Inferior parietal cortex (tissue), 1 donor: Measurements from ENCODE around the gene TENT5C.

Experiments used
- DNase-seq: peaks from one replicate; pipeline ENCODE4 v3.0.0-alpha.2; 2016; ENCODE audit errors: extremely low spot score

The TENT5C gene

DNA sequence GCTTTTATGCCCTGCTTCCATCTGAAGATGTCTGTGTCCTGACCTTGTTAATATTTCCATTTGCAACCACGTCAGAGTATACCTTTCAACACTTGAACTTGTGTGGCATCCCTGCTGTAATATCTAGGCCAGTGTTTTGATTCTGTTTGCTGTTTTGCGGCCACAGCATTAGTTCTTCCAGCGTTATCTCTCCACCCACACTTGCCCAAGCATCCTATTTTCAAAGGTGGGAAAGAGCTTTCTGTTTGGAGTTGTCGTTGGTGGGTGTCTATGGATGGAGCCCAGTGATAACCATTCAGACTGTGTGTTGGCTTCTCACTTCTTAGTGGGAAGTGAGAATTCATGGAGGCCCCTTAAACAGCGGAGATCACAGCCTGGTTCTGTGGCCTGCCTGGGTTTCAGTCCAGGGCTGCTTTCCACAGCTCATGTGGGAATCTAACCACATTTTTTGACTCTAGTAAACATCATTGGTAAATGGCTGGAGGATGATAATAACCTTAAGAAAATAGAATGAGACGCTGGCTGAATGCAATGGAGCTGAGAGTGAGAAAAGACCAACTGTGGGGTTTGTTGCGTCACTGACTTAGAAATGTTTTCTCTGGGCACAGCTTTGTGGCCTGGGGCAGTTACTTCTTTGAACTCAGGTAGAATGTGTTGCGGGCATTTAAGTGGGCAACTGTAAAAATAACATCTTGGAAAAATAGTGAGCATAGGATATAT, 7.6 kb downstream of the TENT5C start:
- no peak for DNase-seq

DNA sequence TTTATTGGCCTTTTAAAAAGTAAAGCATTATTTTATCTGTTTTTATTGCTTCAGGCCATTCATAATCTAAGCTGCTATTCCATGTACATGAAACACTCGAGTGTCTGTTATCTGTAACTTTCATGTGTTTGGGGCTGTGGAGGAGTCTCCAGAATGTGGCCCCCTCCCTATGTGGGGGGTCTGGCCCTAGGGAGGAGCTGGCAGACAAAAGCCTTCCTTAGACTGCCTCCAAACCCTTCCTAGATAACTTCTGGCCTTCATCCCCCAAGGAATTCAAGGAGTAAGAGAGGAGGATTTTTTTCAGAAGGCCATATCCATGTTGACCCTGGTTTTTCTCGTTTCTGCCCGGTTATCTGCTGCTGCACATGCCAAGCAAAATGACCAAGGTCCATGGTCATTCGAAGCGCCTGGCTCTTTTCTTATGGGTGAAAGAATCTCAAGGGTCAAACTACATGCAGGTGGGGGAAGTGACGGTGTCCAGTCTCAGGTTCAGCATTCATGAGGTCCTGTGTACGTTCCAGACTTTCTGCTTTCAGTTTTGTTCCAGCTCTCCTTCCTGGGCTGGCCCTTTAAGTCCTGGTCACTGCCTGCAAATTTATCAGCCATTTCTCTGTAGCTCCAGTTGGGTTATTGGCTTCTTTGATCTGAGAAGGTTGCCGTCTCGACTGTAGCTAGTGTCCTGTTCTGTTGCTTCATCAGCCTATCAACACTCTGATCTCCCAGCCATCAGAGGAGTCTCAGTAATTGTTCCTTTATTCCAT, 8.3 kb downstream of the TENT5C start:
- DNase-seq = no peak

GRCh38 chr1:117615474-117615873, 9.6 kb downstream of the TENT5C start:
- DNase-seq = no peak

- no peak for DNase-seq
Measured at GRCh38 chr1:117616356-117616755, 10.5 kb downstream of the TENT5C start.

DNA sequence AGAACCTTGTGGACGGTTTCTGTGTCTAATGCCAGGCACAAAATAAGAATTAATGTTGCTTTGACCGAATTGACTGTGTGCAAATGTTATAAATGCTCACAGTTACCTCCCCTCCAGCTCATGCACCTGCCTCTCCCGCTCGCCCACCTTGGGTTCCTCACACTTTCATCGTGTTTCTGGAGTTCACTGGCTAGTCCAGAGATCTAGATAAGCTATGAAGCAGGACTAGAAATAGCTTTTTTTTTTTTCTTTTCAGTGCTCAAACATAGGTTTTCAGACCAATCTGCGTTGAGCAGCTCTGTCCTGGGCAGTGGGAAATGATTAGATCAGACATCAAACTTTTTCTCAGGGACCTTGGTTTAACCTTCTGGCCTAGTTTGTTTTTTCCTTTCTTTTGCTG, 11.1 kb downstream of the TENT5C start:
- no peak for DNase-seq

DNA sequence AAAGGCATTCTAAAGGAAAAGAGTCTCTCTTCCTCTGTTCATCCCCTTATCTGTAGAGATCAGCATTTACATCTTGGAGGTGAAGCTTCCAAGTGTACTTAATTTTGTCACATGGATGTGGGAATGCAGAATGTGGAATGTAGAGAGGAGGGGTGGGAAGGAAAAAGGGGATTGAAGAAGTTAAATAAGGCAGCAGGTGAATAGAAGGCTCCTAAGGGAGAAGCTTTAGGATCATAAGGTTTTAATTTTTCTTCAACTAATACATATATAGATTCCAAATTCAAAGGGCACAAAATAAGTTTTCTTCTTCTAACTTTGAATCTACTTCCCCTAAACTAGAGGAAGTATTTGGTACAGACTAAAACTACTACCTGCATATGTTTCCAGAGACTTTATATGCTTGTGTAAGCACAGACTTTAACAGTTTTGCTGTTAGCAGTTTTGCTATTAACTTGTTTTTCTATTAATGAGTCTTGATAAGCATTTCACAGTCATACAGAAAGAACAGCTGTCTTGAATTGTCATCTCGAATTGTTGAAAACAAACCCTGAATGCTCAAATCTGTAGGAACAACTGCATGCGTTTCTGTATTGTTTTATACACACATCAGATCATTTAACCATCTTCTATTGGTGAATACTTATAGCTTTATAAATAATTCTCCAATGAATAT, 12.7 kb downstream of the TENT5C start:
- no peak for DNase-seq

DNA sequence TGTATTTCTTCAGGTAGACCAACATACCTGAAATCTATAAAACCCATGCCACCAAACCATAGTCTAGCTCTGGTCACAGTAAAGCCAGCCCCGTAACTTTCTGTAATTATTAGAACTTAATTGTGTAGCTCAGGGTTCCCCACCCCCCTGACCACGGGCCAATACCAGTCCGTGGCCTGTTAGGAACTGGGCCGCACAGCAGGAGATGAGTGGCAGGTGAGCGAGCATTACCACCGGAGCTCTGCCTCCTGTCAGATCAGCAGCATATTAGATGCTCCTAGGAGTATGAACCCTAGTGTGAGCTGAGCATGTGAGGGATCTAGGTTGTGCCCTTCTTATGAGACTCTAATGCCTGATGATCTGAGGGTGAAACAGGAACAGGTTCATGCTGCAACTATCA, 14.6 kb downstream of the TENT5C start:
- no peak for DNase-seq

GRCh38 chr1:117621316-117621715, 15.5 kb downstream of the TENT5C start:
- no peak for DNase-seq

DNA sequence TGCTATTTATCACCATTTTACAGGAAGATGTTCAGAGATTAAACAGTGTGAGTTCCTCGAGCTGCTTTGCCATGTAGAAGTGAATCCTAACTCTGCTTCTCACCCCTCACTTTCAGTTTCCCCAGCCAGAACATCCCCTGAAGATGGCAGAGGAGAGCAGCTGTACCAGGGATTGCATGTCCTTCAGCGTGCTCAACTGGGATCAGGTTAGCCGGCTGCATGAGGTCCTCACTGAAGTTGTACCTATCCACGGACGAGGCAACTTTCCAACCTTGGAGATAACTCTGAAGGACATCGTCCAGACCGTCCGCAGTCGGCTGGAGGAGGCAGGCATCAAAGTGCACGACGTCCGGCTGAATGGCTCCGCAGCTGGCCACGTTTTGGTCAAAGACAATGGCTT, 16.9 kb downstream of the TENT5C start:
- no peak for DNase-seq

- no peak for DNase-seq
Measured at GRCh38 chr1:117623141-117623540, 17.3 kb downstream of the TENT5C start.

DNA sequence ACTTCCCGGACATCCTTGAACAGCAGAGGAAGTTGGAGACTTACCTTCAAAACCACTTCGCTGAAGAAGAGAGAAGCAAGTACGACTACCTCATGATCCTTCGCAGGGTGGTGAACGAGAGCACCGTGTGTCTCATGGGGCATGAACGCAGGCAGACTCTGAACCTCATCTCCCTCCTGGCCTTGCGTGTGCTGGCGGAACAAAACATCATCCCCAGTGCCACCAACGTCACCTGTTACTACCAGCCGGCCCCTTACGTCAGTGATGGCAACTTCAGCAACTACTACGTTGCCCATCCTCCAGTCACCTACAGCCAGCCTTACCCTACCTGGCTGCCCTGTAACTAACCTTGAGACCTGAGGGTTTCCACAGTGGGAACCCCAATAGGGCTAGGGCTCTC, 17.9 kb downstream of the TENT5C start:
- DNase-seq = no peak

- DNase-seq = no peak
Measured at GRCh38 chr1:117627546-117628130, 21.8 kb downstream of the TENT5C start.

GRCh38 chr1:117628343-117628742, 22.5 kb downstream of the TENT5C start:
- DNase-seq = no peak

DNA sequence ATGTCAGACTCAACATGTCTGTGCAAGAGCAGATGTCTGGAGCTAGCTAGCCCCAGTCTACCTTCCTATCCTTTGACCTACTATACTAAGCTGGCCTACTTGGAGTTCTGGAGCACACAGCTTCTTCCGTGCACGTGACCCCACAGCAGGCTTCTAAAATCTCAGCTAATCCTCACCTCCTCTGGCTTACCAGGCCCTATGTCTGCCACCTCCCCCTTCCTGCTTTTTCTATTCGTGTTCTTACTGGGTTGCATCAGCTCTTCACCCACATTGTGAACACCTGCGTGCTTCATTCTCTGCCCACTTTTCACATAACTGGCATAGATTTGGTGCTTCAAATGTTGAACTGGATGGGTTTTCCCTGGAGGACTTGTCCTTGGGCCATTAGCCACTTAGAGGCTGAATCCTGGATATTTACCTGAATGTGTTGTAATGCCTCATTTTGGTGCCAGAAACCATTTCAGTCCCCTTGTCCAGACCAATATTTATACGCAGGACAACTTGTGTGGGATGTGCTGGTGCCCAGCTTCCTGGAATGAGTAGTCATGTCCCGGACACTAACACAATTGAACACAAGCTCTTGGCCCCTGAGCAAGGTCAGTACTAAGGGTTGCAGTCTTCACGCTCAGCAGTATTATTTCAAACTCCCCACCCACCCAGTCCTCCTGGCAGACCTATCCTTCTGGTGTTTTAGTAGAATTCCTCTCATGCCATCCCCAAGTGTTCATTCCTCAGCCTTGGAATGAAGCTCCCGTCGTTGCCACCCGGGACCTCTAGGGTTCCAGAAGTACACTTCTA, 24.0 kb downstream of the TENT5C start:
- DNase-seq = no peak

DNA sequence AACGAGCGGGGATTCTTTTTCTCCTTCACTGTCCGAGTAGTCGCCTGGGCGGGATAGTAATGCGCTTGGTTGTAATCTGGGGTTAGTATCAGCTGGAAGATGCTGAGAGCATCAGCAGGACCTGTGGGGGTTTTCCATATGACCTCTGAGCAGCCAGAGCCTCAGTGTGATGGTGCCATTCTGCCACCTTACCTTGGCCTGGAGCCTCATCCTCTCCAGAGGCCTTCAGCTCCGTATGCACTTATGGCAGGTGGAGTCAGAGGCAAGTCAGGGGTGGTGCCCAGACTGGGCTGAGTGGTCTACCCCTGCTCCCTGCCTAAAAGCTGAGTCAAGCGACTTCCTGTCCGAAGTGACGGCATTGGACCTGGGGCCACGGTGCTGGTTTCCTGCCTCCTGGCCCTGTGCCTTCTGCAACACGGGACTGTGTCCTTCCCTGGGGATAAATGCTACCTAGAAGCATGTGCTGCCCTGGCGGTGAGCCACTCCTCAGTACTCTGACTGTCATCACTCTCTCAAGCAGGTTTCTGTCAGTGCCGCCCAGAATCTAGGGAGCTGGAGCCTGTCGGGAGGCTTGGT, 24.7 kb downstream of the TENT5C start:
- no peak for DNase-seq

- DNase-seq = no peak
Measured at GRCh38 chr1:117631359-117632160, 25.7 kb downstream of the TENT5C start.

GRCh38 chr1:117632269-117633067, 26.6 kb downstream of the TENT5C start:
- no peak for DNase-seq

DNA sequence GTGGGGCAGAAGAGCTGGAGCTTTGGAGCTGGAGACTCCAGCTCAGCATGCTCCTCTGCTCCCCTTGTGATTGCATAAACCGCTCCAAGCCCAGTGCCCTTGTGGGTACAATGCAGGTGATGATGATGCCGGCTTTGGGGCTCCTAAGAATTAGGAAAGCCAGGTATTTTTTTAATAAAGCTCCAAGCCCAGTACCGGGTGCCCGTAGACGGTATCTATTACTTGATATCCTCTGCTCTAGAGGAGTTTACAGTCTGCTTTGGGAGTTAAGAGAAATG, 27.2 kb downstream of the TENT5C start:
- no peak for DNase-seq

DNA sequence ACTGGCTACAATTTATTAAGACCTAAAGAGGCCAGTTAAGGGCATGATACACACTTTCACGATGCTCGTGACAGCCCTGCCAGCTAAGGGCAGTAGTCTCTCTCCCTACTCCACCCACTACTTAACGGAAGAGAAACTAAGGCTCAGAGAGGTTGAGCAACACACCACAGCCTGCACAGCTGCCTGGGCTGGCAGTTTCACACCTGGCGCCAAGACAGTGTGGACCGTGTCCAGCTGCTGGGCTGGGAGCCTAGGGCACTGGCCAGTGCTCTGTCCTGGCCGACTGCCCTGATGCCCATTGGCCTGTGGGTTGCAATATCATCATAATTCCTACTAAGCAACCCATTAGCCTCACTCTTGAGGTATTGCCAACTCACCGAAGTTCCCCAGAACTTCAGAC, 27.6 kb downstream of the TENT5C start:
- no peak for DNase-seq

GRCh38 chr1:117633936-117634335, 28.1 kb downstream of the TENT5C start:
- DNase-seq = no peak
